H1 (cell line): ENCODE measurements around the gene IL21R. TPM values are rescaled to one million over a fixed set of nuclear protein-coding genes. Genes with fewer than 3 reads are reported as not detected.

Experiments
- CTCF ChIA-PET: fragments of 300-600 bp; sonication (Branson Sonifier 250); formaldehyde crosslinking; loops from one replicate; lab custom pipeline; 2021; ENCODE audit not compliant: partially characterized antibody; lab: Charles Lee
- POLR2A ChIA-PET: fragments of 300-600 bp; sonication (Branson Sonifier 250); formaldehyde crosslinking; loops from one replicate; lab custom pipeline; 2021; ENCODE audit warnings: inconsistent platforms; ENCODE audit not compliant: partially characterized antibody; lab: Charles Lee
- DNase-seq, 2 experiments: peaks; one replicate each; pipeline versions ENCODE4 v3.0.0 to v3.0.0-alpha.2; 2010 to 2022; ENCODE audit warnings: low spot score in 2 of 2, low read depth in 1 of 2, mixed read lengths in 1 of 2
- FAIRE-seq: peaks from 2 replicates; lab custom pipeline; 2011; peaks lifted over from hg19 to GRCh38; lab: Jason Lieb, UNC
- H2AFZ ChIP-seq: 2 replicates; pipeline ENCODE4 v1.8.1; 2012; ENCODE audit warnings: low read length, inconsistent platforms
- H2AK5ac ChIP-seq: 2 replicates; pipeline ENCODE4 v1.6.1; 2013; ENCODE audit warnings: low read depth, low read length
- H2BK120ac ChIP-seq: replicated peaks from 2 replicates; pipeline ENCODE3; 2013; ENCODE audit warnings: low read depth, low read length, inconsistent platforms
- H2BK12ac ChIP-seq: 2 replicates; pipeline ENCODE4 v1.6.1; 2013; ENCODE audit warnings: low read depth, low read length
- H2BK15ac ChIP-seq: 2 replicates; pipeline ENCODE4 v1.6.1; 2013; ENCODE audit warnings: low read length
- H2BK20ac ChIP-seq: 2 replicates; pipeline ENCODE4 v1.6.1; 2013; ENCODE audit warnings: low read length
- H2BK5ac ChIP-seq: 2 replicates; pipeline ENCODE4 v1.6.1; 2013; ENCODE audit warnings: low read depth, low read length
- H3K14ac ChIP-seq: 2 replicates; pipeline ENCODE4 v1.6.1; 2013; ENCODE audit warnings: inconsistent platforms; ENCODE audit not compliant: insufficient read length
- H3K18ac ChIP-seq: 2 replicates; pipeline ENCODE4 v1.6.1; 2013; ENCODE audit warnings: low read length; ENCODE audit errors: extremely low read depth
- H3K23ac ChIP-seq: 2 replicates; pipeline ENCODE4 v1.6.1; 2013; ENCODE audit warnings: inconsistent platforms; ENCODE audit not compliant: insufficient read length
- H3K23me2 ChIP-seq: 2 replicates; pipeline ENCODE4 v1.6.1; 2013; ENCODE audit warnings: low read depth, low read length
- H3K27ac ChIP-seq: 2 replicates; pipeline ENCODE4 v1.6.1; 2011; ENCODE audit warnings: low read depth, low read length, inconsistent platforms
- H3K27me3 ChIP-seq, 4 experiments: replicated peaks in 1 of 4; 1 replicate in 1 of 4; 2 replicates in 3 of 4; pipeline versions ENCODE4 v1.6.1 to v1.8.1; 2011 to 2013; ENCODE audit warnings: low read length in 3 of 4, mild to moderate bottlenecking in 3 of 4, inconsistent platforms in 2 of 4, mixed read lengths in 2 of 4, moderate library complexity in 1 of 4; ENCODE audit not compliant: control insufficient read depth in 3 of 4, insufficient read depth in 3 of 4; ENCODE audit errors: extremely low read depth in 1 of 4
- H3K36me3 ChIP-seq, 4 experiments: 2 replicates each; pipeline versions ENCODE4 v1.6.1 to v1.8.1; 2011 to 2013; ENCODE audit warnings: mild to moderate bottlenecking in 4 of 4, low read length in 3 of 4, moderate library complexity in 2 of 4, control low read depth in 1 of 4, inconsistent platforms in 1 of 4; ENCODE audit not compliant: insufficient read depth in 4 of 4, control insufficient read depth in 2 of 4
- H3K4ac ChIP-seq: replicated peaks from 2 replicates; pipeline ENCODE3; 2013; ENCODE audit warnings: low read length, low read depth, mixed read lengths, inconsistent platforms; ENCODE audit not compliant: insufficient read length
- H3K4me1 ChIP-seq, 4 experiments: replicated peaks in 1 of 4; 1 replicate in 1 of 4; 2 replicates in 3 of 4; pipeline versions ENCODE4 v1.6.1 to v1.8.1; 2011 to 2013; ENCODE audit warnings: low read length in 3 of 4, inconsistent platforms in 2 of 4, mixed read lengths in 1 of 4; ENCODE audit not compliant: insufficient read depth in 4 of 4, control insufficient read depth in 3 of 4
- H3K4me2 ChIP-seq, 2 experiments: 2 replicates each; pipeline versions ENCODE4 v1.6.1 to v1.8.1; 2011 to 2013; ENCODE audit warnings: low read depth in 2 of 2, low read length in 2 of 2, control low read depth in 1 of 2, inconsistent platforms in 1 of 2, mild to moderate bottlenecking in 1 of 2; ENCODE audit not compliant: insufficient read depth in 1 of 2
- H3K4me3 ChIP-seq, 4 experiments: fragments of 200-600, 300-600 bp in 1 of 4; sonication (generic), shearing (Covaris generic), sonication (Bioruptor Twin) in 1 of 4; 2 replicates each; pipeline versions ENCODE4 v1.5.1 to v1.8.1; 2011 to 2016; ENCODE audit warnings: low read length in 4 of 4, low read depth in 3 of 4, control low read depth in 2 of 4, inconsistent platforms in 2 of 4, mild to moderate bottlenecking in 2 of 4, mixed read lengths in 1 of 4, moderate library complexity in 1 of 4; ENCODE audit not compliant: insufficient read depth in 2 of 4; ENCODE audit errors: extremely low read depth in 1 of 4
- H3K56ac ChIP-seq: replicated peaks from 2 replicates; pipeline ENCODE3; 2013; ENCODE audit warnings: low read depth, mild to moderate bottlenecking, mixed read lengths, low read length, inconsistent platforms; ENCODE audit not compliant: insufficient read length
- H3K79me1 ChIP-seq: 2 replicates; pipeline ENCODE4 v1.6.1; 2013; ENCODE audit warnings: low read depth, low read length, control low read depth
- H3K79me2 ChIP-seq, 2 experiments: 2 replicates each; pipeline versions ENCODE4 v1.6.1 to v1.8.1; 2012 to 2013; ENCODE audit warnings: low read length in 2 of 2, mild to moderate bottlenecking in 2 of 2, inconsistent platforms in 1 of 2; ENCODE audit not compliant: insufficient read depth in 2 of 2, control insufficient read depth in 1 of 2
- H3K9ac ChIP-seq, 4 experiments: replicated peaks in 1 of 4; 1 replicate in 1 of 4; 2 replicates in 3 of 4; pipeline versions ENCODE4 v1.6.1 to v1.8.1; 2011 to 2013; ENCODE audit warnings: low read depth in 3 of 4, low read length in 3 of 4, control low read depth in 2 of 4, mild to moderate bottlenecking in 2 of 4, moderate library complexity in 2 of 4, inconsistent platforms in 1 of 4; ENCODE audit errors: extremely low read depth in 1 of 4
- H3K9me3 ChIP-seq, 2 experiments: 2 replicates each; pipeline versions ENCODE4 v1.6.1 to v1.8.1; 2012 to 2013; ENCODE audit warnings: mild to moderate bottlenecking in 2 of 2, moderate library complexity in 2 of 2, control low read depth in 1 of 2, inconsistent platforms in 1 of 2, low read depth in 1 of 2, low read length in 1 of 2, mixed read lengths in 1 of 2; ENCODE audit not compliant: insufficient read depth in 2 of 2
- H4K20me1 ChIP-seq, 2 experiments: replicated peaks in 1 of 2; 2 replicates each; pipeline versions ENCODE3 to v1.8.1; 2011 to 2013; ENCODE audit warnings: inconsistent platforms in 2 of 2, low read length in 2 of 2, mild to moderate bottlenecking in 1 of 2; ENCODE audit not compliant: insufficient read depth in 2 of 2, control insufficient read depth in 1 of 2
- H4K5ac ChIP-seq: 2 replicates; pipeline ENCODE4 v1.6.1; 2013; ENCODE audit warnings: low read length, low read depth, mixed read lengths, inconsistent platforms; ENCODE audit not compliant: insufficient read length
- H4K8ac ChIP-seq: 2 replicates; pipeline ENCODE4 v1.8.0; 2013; ENCODE audit warnings: mild to moderate bottlenecking, moderate library complexity, low read length, inconsistent platforms; ENCODE audit not compliant: insufficient read depth; ENCODE audit errors: extremely low read depth
- H4K91ac ChIP-seq: replicated peaks from 2 replicates; pipeline ENCODE3; 2013; ENCODE audit warnings: low read length, mixed read lengths, inconsistent platforms; ENCODE audit not compliant: insufficient read length
- CBX5 ChIP-seq: fragments of 300-800, 300-1000 bp; sonication (generic); IDR thresholded peaks from 2 replicates; pipeline ENCODE4 v1.7.1; 2016; ENCODE audit warnings: antibody characterized with exemption, low read length, low read depth
- CTBP2 ChIP-seq: IDR thresholded peaks from 2 replicates; pipeline ENCODE4 v1.7.0; 2011; ENCODE audit warnings: borderline replicate concordance, mild to moderate bottlenecking, moderate library complexity, mixed read lengths, low read length; ENCODE audit not compliant: insufficient read depth, insufficient read length
- EP300 ChIP-seq, 2 experiments: IDR thresholded peaks; 1 replicate in 1 of 2; 2 replicates in 1 of 2; pipeline ENCODE4 v1.6.1; 2011 to 2012; ENCODE audit warnings: low read depth in 2 of 2, low read length in 2 of 2, mild to moderate bottlenecking in 2 of 2, borderline replicate concordance in 1 of 2, inconsistent platforms in 1 of 2, moderate library complexity in 1 of 2
- GABPA ChIP-seq: IDR thresholded peaks from 2 replicates; pipeline ENCODE4 v1.6.1; 2011; ENCODE audit warnings: mild to moderate bottlenecking, low read length, moderate library complexity, borderline replicate concordance; ENCODE audit not compliant: insufficient read depth
- KDM5A ChIP-seq: fragments of 200-600 bp; IDR thresholded peaks from 2 replicates; pipeline ENCODE4 v1.7.1; 2012; ENCODE audit warnings: mild to moderate bottlenecking, low read length, inconsistent platforms, mixed read lengths
- POLR2AphosphoS5 ChIP-seq: IDR thresholded peaks from 2 replicates; pipeline ENCODE4 v1.6.1; 2011; ENCODE audit warnings: low read depth, low read length
- SIX5 ChIP-seq: IDR thresholded peaks from 2 replicates; pipeline ENCODE4 v1.6.1; 2011; ENCODE audit warnings: mild to moderate bottlenecking, low read depth, low read length
- SUZ12 ChIP-seq: fragments of 200-600 bp; sonication (generic); IDR thresholded peaks from 2 replicates; pipeline ENCODE4 v1.6.1; 2012; ENCODE audit warnings: mild to moderate bottlenecking, inconsistent platforms, low read length, moderate library complexity, mixed read lengths
- TAF7 ChIP-seq: optimal IDR thresholded peaks from 2 replicates; pipeline ENCODE3; 2011; ENCODE audit warnings: low read depth, mild to moderate bottlenecking, inconsistent platforms, low read length, moderate library complexity, borderline replicate concordance
- ZNF274 ChIP-seq: IDR thresholded peaks from 2 replicates; pipeline ENCODE4 v1.7.0; 2012; ENCODE audit warnings: low read length, borderline replicate concordance; ENCODE audit errors: extremely low read depth
- WGBS, 2 experiments: shearing (Covaris generic) in 1 of 2; methylation state at CpG; one replicate each; pipeline versions ENCODE4 v1.1.6 to v1.1.7; 2013 to 2015; ENCODE audit warnings: low lambda C conversion rate in 2 of 2, mixed read lengths in 2 of 2, inconsistent platforms in 1 of 2, low coverage in 1 of 2, missing lambda C conversion rate in 1 of 2; ENCODE audit not compliant: insufficient replicate concordance in 2 of 2, insufficient coverage in 1 of 2, insufficient read length in 1 of 2; ENCODE audit errors: extremely low coverage in 1 of 2, missing lambda C conversion rate in 1 of 2; 5-methylcytosine and 5-hydroxymethylcytosine counted together
- polyA plus RNA-seq, 7 experiments: library from polyadenylated mRNA; depleted of rRNA in 3 of 7; stranded (reverse) in 5 of 7; unstranded in 2 of 7; fragments of >200 nt in 5 of 7; fragments of 200-250 nt in 2 of 7; gene quantifications; 1 replicate in 5 of 7; 2 replicates in 1 of 7; 4 replicates in 1 of 7; pipeline versions ENCODE4 v1.2.1 to v1.2.3, GENCODE V29; 2011 to 2013; ENCODE audit warnings: missing spikeins in 2 of 7, mixed read lengths in 2 of 7
- total RNA-seq: library from RNA; stranded (reverse); fragmentation: NEBNext Ultra II Directional; extraction: Animal tissue kit (Norgen Biotek cat#: 25700); gene quantifications from 2 replicates; pipeline ENCODE4 v1.2.1, GENCODE V29; 2021

IL21R gene
- total and polyA plus RNA-seq, 2 of the 8 experiments (the other 6 are each of a cell fraction or from before 2014, with no cell fraction given), result 0.34 to 0.70 TPM

DNA sequence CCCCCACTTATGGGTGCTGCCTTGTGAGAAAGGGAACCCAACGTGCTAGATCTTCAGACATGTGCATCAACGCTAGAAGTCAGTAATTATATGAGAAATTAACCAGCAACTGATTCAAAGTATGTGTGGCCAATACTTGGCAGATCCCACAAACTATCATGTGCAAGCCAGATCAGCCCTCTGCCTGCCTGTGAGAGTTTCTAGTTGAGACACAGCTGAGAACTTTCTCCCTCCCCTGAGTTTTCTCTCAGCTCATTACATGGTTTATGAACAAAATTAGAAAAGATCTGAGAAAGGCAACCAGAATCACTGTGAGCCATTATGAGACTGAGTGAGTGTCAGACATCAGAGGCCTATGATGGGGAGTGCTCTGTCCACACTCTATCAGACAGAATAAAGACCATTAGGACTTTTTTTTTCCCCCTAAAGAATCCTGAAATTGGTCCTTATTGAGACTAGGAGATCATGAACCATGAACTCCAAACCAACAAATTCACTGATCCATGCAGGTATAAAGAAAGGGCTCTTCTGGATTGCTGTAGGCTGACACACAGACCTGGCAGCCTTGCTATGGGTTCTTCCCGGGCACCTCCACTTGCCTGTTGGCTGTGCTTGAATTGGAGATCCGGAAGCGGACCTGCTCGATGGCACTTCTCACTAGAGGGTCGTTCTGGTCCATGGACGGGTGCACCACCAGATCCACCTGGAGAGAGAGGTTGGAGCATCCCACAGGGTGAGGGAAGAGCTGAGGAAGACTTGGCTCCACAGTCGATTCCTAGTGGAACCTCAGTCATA lies 96.3 kb downstream of the IL21R start:
- Histone ChIP-seq H3K4ac (no peak overlapping the region), H3K56ac (no peak overlapping the region), H2AK5ac (no peak overlapping the region), H3K18ac (no peak overlapping the region), H3K9ac (no peak overlapping the region), H3K4me2 (no peak overlapping the region), H3K14ac (no peak overlapping the region), H4K8ac (no peak overlapping the region), H2AFZ (no peak overlapping the region), H3K27me3 (no peaks in the 10 kb centered on the region), H3K79me2 (no peaks in the 10 kb centered on the region), H3K4me1 (no peaks in the 10 kb centered on the region), H4K91ac (no peak overlapping the region), H3K23me2 (no peaks in the 10 kb centered on the region), H3K27ac (no peak overlapping the region), H2BK120ac (no peak overlapping the region), H2BK15ac (no peak overlapping the region), H4K5ac (no peak overlapping the region), H2BK12ac (no peak overlapping the region), H3K4me3 (no peak overlapping the region), H2BK5ac (no peak overlapping the region), H4K20me1 (peaks cover 4 to 8% of the 10 kb centered on the region in 2 experiments), H3K36me3 (peaks cover 29 to 79% (median 69%) of the 10 kb centered on the region in 4 experiments), H2BK20ac (no peak overlapping the region), H3K9me3 (no peaks in the 10 kb centered on the region), H3K23ac (no peak overlapping the region), H3K79me1 (no peaks in the 10 kb centered on the region)
- no peak for TF ChIP-seq SUZ12
- TF ChIP-seq GABPA, result no peak
- no peak for TF ChIP-seq SIX5
- TF ChIP-seq CTBP2, result no peak
- no peak for TF ChIP-seq TAF7
- TF ChIP-seq KDM5A, result no peak
- no peak for TF ChIP-seq CBX5
- no peak for TF ChIP-seq EP300 (IDR thresholded peaks at IDR 0.05; ENCODE audit: borderline replicate concordance in 1 of 2, low read depth in 2 of 2, low read length in 2 of 2)
- TF ChIP-seq ZNF274, result no peak
- TF ChIP-seq POLR2AphosphoS5, result no peak
- no peak for DNase-seq
- FAIRE-seq, result no peak
- 96% methylated on average over 9 of the region's 9 CpGs; no CpG with 5 or more reads in 1 of the 2 experiments for WGBS, 2 experiments
- ChIA-PET CTCF (interaction anchor here (1.5 to 1.9 kb wide), 3 partner anchors 13 to 18 kb away, joined by 6 to 12 read pairs (median 7); no protein-coding TSS in a partner anchor), POLR2A (interaction anchor here (1.3 kb wide), 1 partner anchor 33 kb away, joined by 4 read pairs; no protein-coding TSS in a partner anchor)
